SK-N-SH treated with all-trans-retinoic acid at 6 μM for 48 hours (cell line): Measurements from ENCODE around the gene SCAND1.

ENCODE experiments used
- ATAC-seq: fragments of 200-7000 bp; cut with Tn5 transposase; 3 replicates; pipeline ENCODE4 v1.9.1; 2020; ENCODE audit warnings: mild to moderate bottlenecking, moderate library complexity
- BACH2 ChIP-seq: fragments of 250-450 bp; sonication (Bioruptor Pico); IDR thresholded peaks from 2 replicates; pipeline ENCODE4 v1.9.0; 2021; ENCODE audit warnings: mild to moderate bottlenecking, borderline replicate concordance
- CREB5 ChIP-seq: fragments of 250-450 bp; sonication (Bioruptor Pico); IDR thresholded peaks from 2 replicates; pipeline ENCODE4 v1.5.1; 2020; ENCODE audit warnings: low read depth, mild to moderate bottlenecking, moderate library complexity
- CSDC2 ChIP-seq: fragments of 250-450 bp; sonication (Bioruptor Pico); IDR thresholded peaks from 2 replicates; pipeline ENCODE4 v1.5.0; 2020; ENCODE audit warnings: mild to moderate bottlenecking, moderate library complexity
- CSRNP3 ChIP-seq: fragments of 250-450 bp; sonication (Bioruptor Pico); IDR thresholded peaks from 2 replicates; pipeline ENCODE4 v1.5.1; 2021; ENCODE audit warnings: mild to moderate bottlenecking, moderate library complexity
- ESRRG ChIP-seq: fragments of 250-450 bp; sonication (Bioruptor Pico); IDR thresholded peaks from 2 replicates; pipeline ENCODE4 v1.6.1; 2021; ENCODE audit warnings: mild to moderate bottlenecking
- GLIS3 ChIP-seq: fragments of 250-450 bp; sonication (Bioruptor Pico); IDR thresholded peaks from 2 replicates; pipeline ENCODE4 v1.5.0; 2020; ENCODE audit warnings: mild to moderate bottlenecking, moderate library complexity
- ISL1 ChIP-seq: fragments of 250-450 bp; sonication (Bioruptor Pico); IDR thresholded peaks from 2 replicates; pipeline ENCODE4 v2.1.2; 2022; ENCODE audit warnings: mild to moderate bottlenecking, moderate library complexity
- POU6F1 ChIP-seq: fragments of 250-450 bp; sonication (Bioruptor Pico); IDR thresholded peaks from 2 replicates; pipeline ENCODE4 v1.8.0; 2021; ENCODE audit warnings: low read depth, mild to moderate bottlenecking, moderate library complexity, borderline replicate concordance
- PPARA ChIP-seq: fragments of 250-450 bp; sonication (Bioruptor Pico); IDR thresholded peaks from 2 replicates; pipeline ENCODE4 v1.5.0; 2020; ENCODE audit warnings: mild to moderate bottlenecking, borderline replicate concordance
- RARB ChIP-seq: fragments of 250-450 bp; sonication (Bioruptor Pico); IDR thresholded peaks from 2 replicates; pipeline ENCODE4 v1.8.0; 2021; ENCODE audit warnings: mild to moderate bottlenecking, moderate library complexity
- TCF4 ChIP-seq: fragments of 250-450 bp; sonication (Bioruptor Pico); IDR thresholded peaks from 2 replicates; pipeline ENCODE4 v1.8.0; 2021; ENCODE audit warnings: mild to moderate bottlenecking, moderate library complexity, borderline replicate concordance
- TOX ChIP-seq: fragments of 250-450 bp; sonication (Bioruptor Pico); IDR thresholded peaks from 2 replicates; pipeline ENCODE4 v1.8.0; 2021; ENCODE audit warnings: mild to moderate bottlenecking, moderate library complexity, borderline replicate concordance
- TSHZ2 ChIP-seq: fragments of 250-450 bp; sonication (Bioruptor Pico); IDR thresholded peaks from 2 replicates; pipeline ENCODE4 v1.5.0; 2020; ENCODE audit warnings: mild to moderate bottlenecking, moderate library complexity
- ZC3H10 ChIP-seq: fragments of 250-450 bp; sonication (Bioruptor Pico); IDR thresholded peaks from 2 replicates; pipeline ENCODE4 v1.5.1; 2021; ENCODE audit warnings: mild to moderate bottlenecking, moderate library complexity
- ZFP3 ChIP-seq: fragments of 250-450 bp; sonication (Bioruptor Pico); IDR thresholded peaks from 2 replicates; pipeline ENCODE4 v1.5.0; 2020; ENCODE audit warnings: mild to moderate bottlenecking, moderate library complexity
- ZFP30 ChIP-seq: fragments of 450-650 bp; formaldehyde crosslinking; IDR thresholded peaks from 2 replicates; pipeline ENCODE4 v1.5.0; 2022; ENCODE audit warnings: mild to moderate bottlenecking, moderate library complexity
- ZNF565 ChIP-seq: fragments of 450-650 bp; formaldehyde crosslinking; conservative IDR thresholded peaks from 2 replicates; pipeline ENCODE4 v1.5.0; 2020; ENCODE audit warnings: low read depth, mild to moderate bottlenecking, moderate library complexity
- ZNF70 ChIP-seq: fragments of 450-650 bp; formaldehyde crosslinking; IDR thresholded peaks from 2 replicates; pipeline ENCODE4 v1.5.0; 2020; ENCODE audit warnings: mild to moderate bottlenecking, moderate library complexity
- ZNF8 ChIP-seq: fragments of 450-650 bp; formaldehyde crosslinking; IDR thresholded peaks from 2 replicates; pipeline ENCODE4 v1.5.0; 2020; ENCODE audit warnings: mild to moderate bottlenecking, moderate library complexity

The SCAND1 gene

GRCh38 chr20:35979544-35979943 is 25.2 kb upstream of the SCAND1 start (continued):
- TF ChIP-seq ESRRG (no peak), CSDC2 (CRISPR knock-in tag) (no peak), ZNF8 (CRISPR knock-in tag) (no peak)

GRCh38 chr20:35978041-35978513 is 23.8 kb upstream of the SCAND1 start:
- TF ChIP-seq GLIS3 (CRISPR knock-in tag) (no peak), CSRNP3 (CRISPR knock-in tag) (no peak), BACH2 (no peak), ZNF8 (CRISPR knock-in tag) (no peak), TSHZ2 (CRISPR knock-in tag) (no peak), CSDC2 (CRISPR knock-in tag) (no peak), TCF4 (CRISPR knock-in tag) (no peak), ZNF565 (CRISPR knock-in tag) (no peak)
- no peak for ATAC-seq

GRCh38 chr20:35975576-35976373 is 21.5 kb upstream of the SCAND1 start:
- TF ChIP-seq CSDC2 (CRISPR knock-in tag): no peak
- TF ChIP-seq ESRRG: no peak
- no peak for TF ChIP-seq ZC3H10 (CRISPR knock-in tag)
- no peak for TF ChIP-seq ZNF70 (CRISPR knock-in tag)
- no peak for TF ChIP-seq BACH2
- ATAC-seq: no peak

GRCh38 chr20:35974256-35974655 is 20.0 kb upstream of the SCAND1 start:
- no peak for TF ChIP-seq PPARA
- TF ChIP-seq ZFP30 (CRISPR knock-in tag): no peak
- no peak for TF ChIP-seq POU6F1
- TF ChIP-seq TSHZ2 (CRISPR knock-in tag): no peak
- no peak for TF ChIP-seq ZFP3 (CRISPR knock-in tag)
- no peak for TF ChIP-seq ZNF70 (CRISPR knock-in tag)
- TF ChIP-seq ISL1 (CRISPR knock-in tag): no peak
- no peak for TF ChIP-seq CSRNP3 (CRISPR knock-in tag)
- no peak for TF ChIP-seq ZNF8 (CRISPR knock-in tag)
- TF ChIP-seq TOX (CRISPR knock-in tag): no peak
- TF ChIP-seq RARB (CRISPR knock-in tag): no peak
- no peak for TF ChIP-seq GLIS3 (CRISPR knock-in tag)
- no peak for TF ChIP-seq CSDC2 (CRISPR knock-in tag)
- TF ChIP-seq CREB5 (CRISPR knock-in tag): no peak
- TF ChIP-seq ZNF565 (CRISPR knock-in tag): no peak
- no peak for ATAC-seq
